ENCODE measurements around the gene RSPH1. TPM values are rescaled to one million over a fixed set of nuclear protein-coding genes. Genes with fewer than 3 reads are reported as not detected.

Gene RSPH1
- total RNA-seq, 2 donors from 2014 or later: 1.8 to 2.2 TPM

DNA sequence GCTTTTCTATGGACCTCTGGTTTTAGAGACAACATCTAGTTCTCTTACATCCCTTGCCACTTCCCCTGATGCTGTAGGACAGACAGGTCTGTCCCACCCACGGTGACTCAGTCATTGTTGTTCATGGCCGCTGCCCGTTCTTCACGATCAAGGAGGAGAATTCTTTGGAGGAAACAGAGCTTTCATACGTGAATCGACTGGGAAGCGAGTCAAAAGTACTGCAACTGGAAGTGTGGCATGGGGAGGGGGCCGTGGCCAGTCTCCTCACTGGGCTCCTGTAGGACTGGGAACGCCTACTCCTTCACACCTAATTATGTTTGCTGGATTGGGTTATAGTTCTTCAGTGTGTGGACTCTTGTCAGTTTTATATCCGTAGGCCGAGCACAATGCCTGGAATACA, 13.2 kb upstream of the RSPH1 start:
- no peak overlapping the region for H3K9ac ChIP-seq (ENCODE audit: extremely low read depth, low read length, poor library complexity, severe bottlenecking)
- Mint-ChIP-seq H3K9me3 (no peaks in the 10 kb centered on the region), H3K4me1 (peaks cover 7% of the 10 kb centered on the region), H3K27me3 (ENCODE audit: insufficient read depth) (peaks cover 14% of the 10 kb centered on the region), H3K4me3 (no peak overlapping the region), H3K27ac (no peak overlapping the region), H3K36me3 (ENCODE audit: low read depth) (no peaks in the 10 kb centered on the region)
- 71 to 78% methylated on average over 8 to 11 of the region's 11 CpGs for WGBS, 2 experiments (ENCODE audit: insufficient coverage in 1 of 2, insufficient read length in 1 of 2)
- H3K4me3 ChIP-seq (ENCODE audit: low read length): no peak overlapping the region
- no peak overlapping the region for H3K27ac ChIP-seq (ENCODE audit: low read depth, low read length)
- H3K4me1 ChIP-seq (ENCODE audit: control insufficient read depth, insufficient read depth, low read length): no peaks in the 10 kb centered on the region
- H3K36me3 ChIP-seq (ENCODE audit: control insufficient read depth, insufficient read depth, low read length): no peaks in the 10 kb centered on the region
- TF ChIP-seq, protein P1, sequence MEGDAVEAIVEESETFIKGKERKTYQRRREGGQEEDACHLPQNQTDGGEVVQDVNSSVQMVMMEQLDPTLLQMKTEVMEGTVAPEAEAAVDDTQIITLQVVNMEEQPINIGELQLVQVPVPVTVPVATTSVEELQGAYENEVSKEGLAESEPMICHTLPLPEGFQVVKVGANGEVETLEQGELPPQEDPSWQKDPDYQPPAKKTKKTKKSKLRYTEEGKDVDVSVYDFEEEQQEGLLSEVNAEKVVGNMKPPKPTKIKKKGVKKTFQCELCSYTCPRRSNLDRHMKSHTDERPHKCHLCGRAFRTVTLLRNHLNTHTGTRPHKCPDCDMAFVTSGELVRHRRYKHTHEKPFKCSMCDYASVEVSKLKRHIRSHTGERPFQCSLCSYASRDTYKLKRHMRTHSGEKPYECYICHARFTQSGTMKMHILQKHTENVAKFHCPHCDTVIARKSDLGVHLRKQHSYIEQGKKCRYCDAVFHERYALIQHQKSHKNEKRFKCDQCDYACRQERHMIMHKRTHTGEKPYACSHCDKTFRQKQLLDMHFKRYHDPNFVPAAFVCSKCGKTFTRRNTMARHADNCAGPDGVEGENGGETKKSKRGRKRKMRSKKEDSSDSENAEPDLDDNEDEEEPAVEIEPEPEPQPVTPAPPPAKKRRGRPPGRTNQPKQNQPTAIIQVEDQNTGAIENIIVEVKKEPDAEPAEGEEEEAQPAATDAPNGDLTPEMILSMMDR (conservative IDR thresholded peaks at IDR 0.05): no peak
- no peak for DNase-seq
- H3K27me3 ChIP-seq (ENCODE audit: control insufficient read depth, insufficient read depth, low read length, poor library complexity, severe bottlenecking): peaks cover 12% of the 10 kb centered on the region
- no peaks in the 10 kb centered on the region for H3K9me3 ChIP-seq (ENCODE audit: control insufficient read depth, low read length)

DNA sequence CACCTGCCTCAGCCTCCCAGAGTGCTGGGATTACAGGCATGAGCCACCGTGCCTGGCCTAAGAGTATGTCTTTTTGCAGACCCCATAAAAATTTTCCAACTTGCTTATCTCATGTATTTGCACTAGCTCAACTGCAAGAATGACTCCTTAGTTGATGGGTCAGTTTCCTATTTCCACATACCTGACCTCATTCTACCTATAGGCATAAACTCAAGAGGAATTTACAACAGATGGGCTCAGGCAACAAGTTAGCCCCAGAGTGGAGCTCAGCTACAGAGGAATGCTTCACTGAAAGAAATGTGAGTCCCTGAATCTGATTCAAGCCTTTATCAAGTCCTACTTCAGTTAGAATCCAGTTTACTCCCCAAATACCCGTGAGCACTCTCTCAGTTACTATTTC, 12.3 kb upstream of the RSPH1 start:
- H3K27ac ChIP-seq (ENCODE audit: low read depth, low read length): no peak overlapping the region
- Mint-ChIP-seq H3K27ac (no peak overlapping the region), H3K36me3 (ENCODE audit: low read depth) (no peaks in the 10 kb centered on the region), H3K27me3 (ENCODE audit: insufficient read depth) (peaks cover 14% of the 10 kb centered on the region), H3K9me3 (no peaks in the 10 kb centered on the region), H3K4me3 (no peak overlapping the region), H3K4me1 (peaks cover 7% of the 10 kb centered on the region)
- no peaks in the 10 kb centered on the region for H3K9me3 ChIP-seq (ENCODE audit: control insufficient read depth, low read length)
- peaks cover 12% of the 10 kb centered on the region for H3K27me3 ChIP-seq (ENCODE audit: control insufficient read depth, insufficient read depth, low read length, poor library complexity, severe bottlenecking)
- WGBS, 2 experiments (ENCODE audit: insufficient coverage in 1 of 2, insufficient read length in 1 of 2): 91 to 100% methylated on average over 2 of the region's 2 CpGs
- no peak overlapping the region for H3K9ac ChIP-seq (ENCODE audit: extremely low read depth, low read length, poor library complexity, severe bottlenecking)
- TF ChIP-seq, protein P1 (conservative IDR thresholded peaks at IDR 0.05): no peak
- no peak overlapping the region for H3K4me3 ChIP-seq (ENCODE audit: low read length)
- no peaks in the 10 kb centered on the region for H3K36me3 ChIP-seq (ENCODE audit: control insufficient read depth, insufficient read depth, low read length)
- DNase-seq: no peak
- H3K4me1 ChIP-seq (ENCODE audit: control insufficient read depth, insufficient read depth, low read length): no peaks in the 10 kb centered on the region

DNA sequence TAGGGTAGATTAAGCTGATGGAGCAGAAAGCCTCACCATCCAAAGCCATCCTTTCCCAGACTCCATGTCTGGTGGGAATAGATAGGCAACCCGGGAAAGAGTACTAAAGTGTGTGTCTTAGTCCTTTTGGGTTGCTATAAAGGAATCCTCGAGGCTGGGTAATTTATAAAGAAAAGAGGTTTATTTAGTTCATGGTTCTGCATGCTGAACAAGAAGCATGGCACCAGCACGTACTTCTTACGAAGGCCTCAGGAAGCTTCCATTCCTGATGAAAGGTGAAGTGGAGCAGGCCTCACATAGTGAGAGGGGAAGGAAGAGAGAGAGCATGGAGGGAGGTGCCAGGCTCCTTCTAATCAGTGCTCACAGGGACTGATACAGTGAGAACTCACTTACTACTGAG, 11.4 kb upstream of the RSPH1 start:
- Histone ChIP-seq H3K27me3 (ENCODE audit: control insufficient read depth, insufficient read depth, low read length, poor library complexity, severe bottlenecking) (peaks cover 6% of the 10 kb centered on the region), H3K36me3 (ENCODE audit: control insufficient read depth, insufficient read depth, low read length) (no peaks in the 10 kb centered on the region), H3K9ac (ENCODE audit: extremely low read depth, low read length, poor library complexity, severe bottlenecking) (no peak overlapping the region), H3K9me3 (ENCODE audit: control insufficient read depth, low read length) (no peaks in the 10 kb centered on the region), H3K27ac (ENCODE audit: low read depth, low read length) (no peak overlapping the region), H3K4me1 (ENCODE audit: control insufficient read depth, insufficient read depth, low read length) (no peaks in the 10 kb centered on the region), H3K4me3 (ENCODE audit: low read length) (no peak overlapping the region)
- no peaks in the 10 kb centered on the region for H3K36me3 Mint-ChIP-seq (ENCODE audit: low read depth)
- no peak for DNase-seq
- WGBS, 2 experiments (ENCODE audit: insufficient coverage in 1 of 2, insufficient read length in 1 of 2): 96 to 100% methylated on average over 3 to 4 of the region's 4 CpGs
- H3K27ac Mint-ChIP-seq: no peak overlapping the region
- H3K27me3 Mint-ChIP-seq (ENCODE audit: insufficient read depth): peaks cover 11% of the 10 kb centered on the region
- TF ChIP-seq, protein P1 (conservative IDR thresholded peaks at IDR 0.05): no peak
- no peaks in the 10 kb centered on the region for H3K9me3 Mint-ChIP-seq
- H3K4me1 Mint-ChIP-seq: peaks cover 7% of the 10 kb centered on the region
- no peak overlapping the region for H3K4me3 Mint-ChIP-seq

Data from endodermal cell (in vitro differentiated cells).